ENCODE measurements around the gene SEMA4C.

The SEMA4C gene, protein sequence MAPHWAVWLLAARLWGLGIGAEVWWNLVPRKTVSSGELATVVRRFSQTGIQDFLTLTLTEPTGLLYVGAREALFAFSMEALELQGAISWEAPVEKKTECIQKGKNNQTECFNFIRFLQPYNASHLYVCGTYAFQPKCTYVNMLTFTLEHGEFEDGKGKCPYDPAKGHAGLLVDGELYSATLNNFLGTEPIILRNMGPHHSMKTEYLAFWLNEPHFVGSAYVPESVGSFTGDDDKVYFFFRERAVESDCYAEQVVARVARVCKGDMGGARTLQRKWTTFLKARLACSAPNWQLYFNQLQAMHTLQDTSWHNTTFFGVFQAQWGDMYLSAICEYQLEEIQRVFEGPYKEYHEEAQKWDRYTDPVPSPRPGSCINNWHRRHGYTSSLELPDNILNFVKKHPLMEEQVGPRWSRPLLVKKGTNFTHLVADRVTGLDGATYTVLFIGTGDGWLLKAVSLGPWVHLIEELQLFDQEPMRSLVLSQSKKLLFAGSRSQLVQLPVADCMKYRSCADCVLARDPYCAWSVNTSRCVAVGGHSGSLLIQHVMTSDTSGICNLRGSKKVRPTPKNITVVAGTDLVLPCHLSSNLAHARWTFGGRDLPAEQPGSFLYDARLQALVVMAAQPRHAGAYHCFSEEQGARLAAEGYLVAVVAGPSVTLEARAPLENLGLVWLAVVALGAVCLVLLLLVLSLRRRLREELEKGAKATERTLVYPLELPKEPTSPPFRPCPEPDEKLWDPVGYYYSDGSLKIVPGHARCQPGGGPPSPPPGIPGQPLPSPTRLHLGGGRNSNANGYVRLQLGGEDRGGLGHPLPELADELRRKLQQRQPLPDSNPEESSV

DNA sequence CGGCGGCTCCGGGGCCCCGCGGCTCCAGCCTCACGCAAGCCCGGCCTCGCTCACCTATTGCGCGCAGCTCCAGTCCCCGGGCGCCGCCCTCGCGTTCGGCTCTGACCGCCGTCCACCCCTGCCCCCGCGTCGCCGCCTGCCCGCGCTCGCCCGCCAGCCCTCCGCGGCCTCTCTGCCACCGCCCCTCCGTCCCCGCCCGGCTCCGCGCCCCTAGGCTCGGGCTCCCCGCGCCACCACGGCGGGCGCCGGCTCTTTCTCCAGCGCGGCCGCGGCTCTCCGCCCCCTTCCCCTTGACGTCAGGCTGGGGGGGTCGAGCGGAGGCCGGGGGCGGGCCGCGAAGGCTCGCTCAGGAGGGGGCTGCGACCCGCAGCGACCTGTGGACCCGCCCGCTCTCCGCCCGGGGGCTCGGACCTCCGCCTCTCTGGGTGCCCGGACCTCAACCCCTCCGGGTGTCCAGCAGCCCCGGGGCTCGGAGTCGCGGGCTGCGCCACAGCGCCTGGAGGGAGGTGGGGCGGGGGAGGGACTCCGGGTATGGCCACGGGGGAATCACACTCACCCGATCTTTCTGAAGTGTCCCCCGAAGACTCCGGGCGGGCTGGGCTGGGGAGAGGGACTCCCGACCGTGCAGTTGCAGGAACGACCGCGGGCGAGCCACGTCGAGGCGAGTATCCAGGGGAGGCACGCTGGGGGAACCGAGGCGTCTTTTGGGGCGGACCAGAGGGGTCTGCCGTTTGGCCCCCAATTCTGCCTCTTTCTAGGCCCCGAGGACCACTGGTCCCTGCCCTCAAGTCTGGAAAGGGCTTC is at the start of gene SEMA4C:
TSS of gene SEMA4C (minus strand) at position 259 of the 804 bp plus-strand sequence. CDS start 2,194 bp downstream, outside the sequence.
- peak; percentile 33 for DNase-seq

DNA sequence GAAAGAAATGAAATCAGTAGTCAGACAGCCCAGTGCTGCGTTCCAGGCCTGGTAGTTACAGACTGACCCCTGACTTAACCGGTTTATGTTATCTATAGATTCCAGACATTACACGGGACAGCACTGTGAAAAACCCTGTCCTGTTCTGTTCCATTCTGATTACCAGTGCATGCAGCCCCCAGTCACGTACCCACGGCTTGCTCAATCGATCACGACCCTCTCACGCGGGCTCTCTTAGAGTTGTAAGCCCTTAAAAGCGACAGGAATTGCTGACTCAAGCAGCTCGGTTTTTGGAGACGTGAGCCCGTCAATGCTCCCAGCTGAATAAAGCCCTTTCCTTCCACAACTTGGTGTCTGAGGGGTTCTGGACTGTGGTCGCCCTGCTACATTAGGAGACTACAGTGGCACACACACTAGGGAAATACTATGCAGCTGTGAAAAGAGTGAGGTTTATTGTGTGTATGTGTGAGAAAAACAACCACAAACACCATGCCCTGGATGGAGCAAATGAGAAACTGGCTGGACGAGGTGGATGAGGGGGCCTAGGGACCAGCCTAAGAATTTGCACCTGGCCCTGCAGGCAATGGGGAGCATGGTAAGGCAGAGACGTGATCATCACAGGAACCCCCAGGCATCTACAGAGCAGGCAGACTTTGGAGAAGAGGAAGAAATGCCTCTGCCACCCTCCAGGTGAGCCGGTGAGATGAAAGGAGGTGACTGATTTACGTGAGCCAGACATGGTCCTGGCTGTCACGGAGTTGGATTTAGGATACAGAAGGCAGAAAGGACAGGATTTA is 49.1 kb upstream of the SEMA4C start:
- DNase-seq, result no peak

DNA sequence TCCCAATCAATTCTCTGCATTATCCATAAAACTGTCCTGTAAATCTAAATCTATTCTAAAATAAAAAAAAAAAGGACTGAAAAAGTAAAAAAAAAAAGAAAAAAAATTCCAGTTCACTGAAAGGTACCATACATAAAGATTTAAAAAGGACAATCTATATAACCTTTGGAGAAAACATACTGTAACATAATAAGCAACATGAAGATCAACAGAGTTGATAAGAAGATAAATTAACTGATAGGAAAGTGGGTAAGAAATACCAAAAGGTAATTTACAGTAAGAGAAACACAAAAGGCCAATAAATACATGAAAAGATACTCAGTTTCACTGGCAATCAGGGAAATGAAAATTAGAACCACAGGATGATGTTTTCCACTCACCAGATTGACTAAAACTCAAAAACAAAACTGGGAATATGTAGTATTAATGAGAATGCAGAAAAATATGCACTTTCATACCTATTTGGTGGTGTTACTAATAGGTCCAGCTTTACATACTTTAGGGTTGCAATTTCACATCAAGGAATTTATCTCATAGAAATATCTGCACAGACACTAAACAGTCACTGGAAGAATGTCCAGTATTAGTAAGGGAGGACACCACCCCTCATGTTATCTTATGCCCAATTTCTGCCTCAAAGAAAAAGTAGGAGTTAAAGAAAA is 48.3 kb upstream of the SEMA4C start:
- no peak for DNase-seq

DNA sequence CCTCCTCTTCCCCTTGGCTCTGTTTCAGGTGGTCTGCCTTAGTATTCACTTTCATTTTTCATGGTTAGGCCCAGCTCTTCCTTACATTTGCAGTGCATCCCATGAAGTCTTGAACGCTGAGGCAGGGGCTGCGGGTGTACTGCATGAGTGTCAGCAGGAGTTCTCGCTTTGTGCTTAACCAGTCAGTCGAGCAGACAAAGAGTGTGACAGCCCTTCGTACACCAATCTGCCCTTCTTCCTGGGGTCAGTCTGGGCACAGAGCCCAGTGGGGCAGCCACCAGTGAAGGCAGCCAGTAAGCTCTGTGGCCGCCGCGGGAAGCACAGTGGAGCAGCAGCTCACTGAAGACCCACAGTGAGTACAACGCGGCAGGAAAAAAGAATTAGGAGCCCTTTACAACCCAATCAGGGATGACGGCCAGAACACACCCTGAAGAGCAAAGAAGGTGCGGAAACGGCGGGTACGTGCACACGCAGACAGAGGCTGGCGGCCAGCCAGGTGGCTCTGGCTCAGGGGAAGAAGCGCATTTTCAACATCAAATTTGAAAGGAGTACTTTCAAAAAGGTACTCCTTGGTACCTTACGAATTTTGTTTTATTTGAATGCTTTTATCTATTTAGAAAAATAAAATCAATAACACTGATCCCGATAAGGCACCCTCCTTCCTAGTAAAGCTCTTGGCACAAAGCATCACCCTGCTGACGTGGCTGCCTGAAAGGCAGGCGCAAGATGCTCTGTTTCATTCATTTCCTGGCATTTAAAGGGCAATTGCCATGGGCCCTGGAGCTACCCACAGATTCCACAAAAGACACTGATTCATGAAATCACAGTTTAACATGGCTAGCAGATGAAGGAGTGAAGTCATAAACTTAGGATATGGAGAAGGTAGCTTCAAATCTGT is 47.0 kb upstream of the SEMA4C start:
- no peak for DNase-seq

DNA sequence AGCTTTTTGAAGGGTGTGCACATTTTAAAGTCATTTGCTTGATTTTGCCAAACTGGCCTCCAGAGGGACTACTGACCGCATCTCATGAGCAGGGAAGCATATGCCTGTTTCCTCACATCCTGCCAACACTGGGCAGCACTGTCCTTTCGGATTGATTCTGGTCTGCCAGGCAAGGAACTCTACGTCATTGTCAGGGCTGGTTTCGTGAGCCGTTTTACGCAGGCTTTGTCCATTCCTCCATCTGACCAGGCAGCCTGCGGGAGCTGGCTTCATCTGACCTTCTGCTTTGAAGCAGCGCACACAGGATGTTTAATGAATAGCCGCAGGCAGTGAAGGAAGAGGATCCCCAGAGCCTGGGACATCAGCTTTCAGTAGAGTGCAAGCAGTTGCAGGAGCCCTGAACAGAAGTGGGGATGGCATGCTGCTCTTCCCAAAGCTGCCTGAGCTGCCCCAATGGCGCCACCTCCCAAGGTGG is 46.3 kb upstream of the SEMA4C start:
- no peak for DNase-seq

DNA sequence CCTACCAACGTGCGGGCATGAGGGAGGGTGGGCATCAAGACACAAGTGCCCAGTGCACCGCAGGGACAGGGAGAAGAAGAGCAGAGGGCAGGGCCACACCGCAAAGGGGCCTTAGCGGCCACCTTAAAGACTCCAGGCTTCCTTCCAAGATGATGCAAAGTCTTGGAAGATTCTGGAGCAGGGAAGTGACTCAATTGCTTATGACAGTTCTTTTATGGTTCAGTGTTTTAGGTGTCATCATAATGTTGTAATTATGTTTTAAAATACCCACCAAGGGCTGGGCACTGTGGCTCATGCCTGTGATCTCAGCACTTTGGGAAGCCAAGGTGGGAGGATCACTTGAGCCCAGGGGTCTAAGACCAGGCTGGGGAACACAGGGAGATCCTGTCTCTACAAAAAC is 44.5 kb upstream of the SEMA4C start:
- DNase-seq, result no peak

DNA sequence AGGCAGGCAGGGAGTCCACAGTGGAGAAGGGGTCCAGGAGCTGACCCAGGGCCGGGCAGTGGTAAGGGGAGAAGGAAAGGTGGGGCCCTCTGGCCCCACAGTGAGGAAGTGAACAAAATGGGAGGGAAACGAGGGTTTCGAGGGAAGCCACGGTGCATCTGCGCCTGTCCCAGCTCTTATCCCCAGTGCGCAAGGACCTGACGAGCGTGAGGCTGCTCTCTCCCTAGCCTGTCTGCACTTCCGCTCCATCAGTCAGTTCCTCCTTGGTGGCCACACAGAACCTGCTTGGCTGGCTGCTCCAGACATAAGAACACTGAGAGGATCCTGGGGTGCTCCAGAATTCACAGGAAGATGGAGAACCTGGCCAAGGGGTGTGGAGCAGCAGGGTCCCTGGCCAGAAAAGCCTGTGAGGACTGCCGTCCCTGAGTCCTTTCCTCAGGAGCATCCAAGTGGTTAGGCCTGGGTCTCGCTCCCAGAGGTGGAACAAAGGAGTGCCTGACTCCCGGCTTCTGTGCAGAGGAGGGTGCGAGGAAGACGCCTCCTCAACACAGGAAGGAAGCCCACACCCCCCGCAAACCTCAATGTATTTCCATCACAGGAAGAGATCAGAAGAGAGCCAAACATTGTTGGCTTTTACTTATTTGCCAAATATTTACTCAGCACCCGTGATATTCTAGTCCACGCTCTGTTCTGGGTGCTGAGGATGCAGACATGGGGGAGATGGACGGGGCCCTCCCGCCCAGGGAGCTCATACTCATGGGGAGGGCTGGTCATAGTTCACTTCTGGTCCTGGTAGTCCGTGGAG is 43.7 kb upstream of the SEMA4C start:
- peak; percentile 63 for DNase-seq

DNA sequence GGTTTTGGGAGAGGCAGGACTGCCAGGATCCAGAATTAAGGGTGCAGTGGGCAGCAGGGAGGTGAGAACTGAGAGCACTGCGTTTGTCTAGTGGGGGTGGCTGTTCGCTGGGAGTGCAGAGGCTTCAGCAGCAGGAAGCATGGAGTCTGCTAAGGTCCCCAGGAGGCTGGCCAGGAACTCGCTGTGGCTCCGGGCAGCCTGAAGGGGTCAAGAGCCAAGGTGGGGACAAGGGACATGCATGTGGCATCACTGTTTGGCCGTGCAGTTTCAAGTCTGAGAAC is 43.2 kb upstream of the SEMA4C start:
- DNase-seq, result no peak

DNA sequence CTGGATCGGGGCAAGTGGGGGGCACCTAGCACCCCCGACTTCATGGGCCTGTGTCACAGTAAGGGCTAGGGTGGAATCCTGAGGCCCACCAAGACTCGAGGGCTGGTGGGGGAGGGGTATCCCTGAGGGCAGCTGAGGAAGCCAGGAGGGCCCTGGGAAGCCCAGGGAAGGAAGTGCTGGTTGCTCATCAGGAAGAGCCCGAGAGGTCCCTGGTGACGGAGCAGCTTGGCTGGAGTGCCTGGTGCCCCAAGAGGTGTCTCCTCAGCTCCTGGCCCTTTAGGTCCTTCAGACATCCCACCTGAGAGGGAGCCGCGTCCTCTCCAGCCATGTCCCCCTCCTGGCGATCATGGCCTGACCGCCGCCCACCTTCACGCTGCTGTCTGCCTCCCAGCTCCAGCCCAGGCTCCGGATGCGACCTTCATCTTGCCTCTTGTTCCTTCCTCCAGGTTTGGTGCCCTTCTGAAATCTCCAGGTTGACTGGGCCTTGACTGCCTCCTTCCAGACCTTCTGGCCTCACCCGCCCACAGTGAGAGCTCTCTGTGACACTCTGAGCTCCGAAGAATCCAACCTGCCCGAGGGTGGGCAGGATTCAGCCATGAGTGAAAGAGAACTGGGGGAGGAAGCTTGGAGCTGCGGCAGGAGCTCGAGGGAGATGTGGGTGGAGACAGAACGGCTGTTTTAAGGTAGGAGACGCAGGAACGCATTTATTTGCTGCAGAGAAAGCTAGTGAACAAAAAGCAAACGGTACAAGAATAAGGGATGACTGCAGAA is 42.7 kb upstream of the SEMA4C start:
- no peak for DNase-seq

DNA sequence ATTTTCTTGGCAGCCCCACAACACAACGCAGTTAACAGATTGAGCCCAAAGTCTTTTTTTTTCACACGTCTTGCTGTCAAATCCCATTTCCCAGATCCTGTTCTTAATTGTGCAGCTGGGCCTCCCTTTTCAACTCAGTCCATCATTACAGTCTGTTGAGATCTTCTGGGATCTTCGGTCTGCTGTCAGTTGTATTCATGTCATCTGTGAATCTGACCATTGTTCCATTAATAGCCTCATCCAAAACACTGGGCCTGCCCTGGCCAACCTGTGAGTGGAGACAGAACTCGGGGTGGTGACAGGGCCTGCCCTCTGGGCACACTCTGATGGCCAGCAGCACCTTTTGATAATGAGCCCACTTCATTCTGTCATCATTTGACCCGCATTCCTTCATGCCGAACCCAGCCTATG is 39.7 kb upstream of the SEMA4C start:
- no peak for DNase-seq

DNA sequence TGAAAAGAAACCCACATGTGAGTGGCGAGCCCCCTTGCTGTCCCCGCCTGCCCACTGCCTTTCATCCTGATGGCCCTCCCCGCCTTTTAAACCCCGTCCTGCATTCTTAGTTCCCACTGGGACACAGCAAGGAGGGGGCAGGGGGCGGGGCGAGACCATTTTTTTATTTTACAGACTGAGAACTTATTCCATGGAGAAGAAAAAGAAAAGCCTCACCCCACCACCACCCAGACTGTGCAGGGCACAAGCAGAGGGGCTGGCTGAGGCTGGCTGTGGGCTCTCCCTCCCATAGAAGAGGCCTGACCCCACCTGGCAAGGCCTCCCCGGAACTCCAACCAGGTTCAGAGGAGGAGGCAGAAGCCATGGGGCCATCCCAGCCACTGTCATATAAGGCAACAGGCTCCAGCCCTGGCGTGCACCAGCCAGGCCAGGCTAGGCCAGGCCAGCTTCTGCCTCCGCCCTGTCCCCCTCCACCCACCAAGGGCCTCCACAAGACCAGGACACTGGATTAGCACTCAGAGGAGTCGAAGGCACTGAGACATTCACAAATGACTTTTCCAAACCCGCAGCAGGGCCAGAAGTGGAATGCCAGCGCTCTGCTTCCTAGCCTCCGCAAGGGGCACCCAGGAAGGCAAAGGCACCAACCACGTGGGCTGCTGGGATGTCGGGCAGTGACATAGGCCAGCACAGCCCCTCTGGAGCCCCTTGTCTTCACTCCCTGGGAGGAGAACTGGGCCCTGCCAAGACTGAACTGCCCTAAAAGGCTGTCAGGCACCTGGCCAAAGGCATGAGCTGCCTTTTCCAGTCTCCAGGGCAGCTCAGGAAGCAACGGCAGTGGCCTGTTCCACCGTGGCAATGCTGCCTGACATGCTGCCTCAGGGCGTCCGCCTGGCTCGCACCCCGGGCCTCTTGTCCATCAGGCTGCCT is 37.5 kb upstream of the SEMA4C start:
- no peak for DNase-seq

DNA sequence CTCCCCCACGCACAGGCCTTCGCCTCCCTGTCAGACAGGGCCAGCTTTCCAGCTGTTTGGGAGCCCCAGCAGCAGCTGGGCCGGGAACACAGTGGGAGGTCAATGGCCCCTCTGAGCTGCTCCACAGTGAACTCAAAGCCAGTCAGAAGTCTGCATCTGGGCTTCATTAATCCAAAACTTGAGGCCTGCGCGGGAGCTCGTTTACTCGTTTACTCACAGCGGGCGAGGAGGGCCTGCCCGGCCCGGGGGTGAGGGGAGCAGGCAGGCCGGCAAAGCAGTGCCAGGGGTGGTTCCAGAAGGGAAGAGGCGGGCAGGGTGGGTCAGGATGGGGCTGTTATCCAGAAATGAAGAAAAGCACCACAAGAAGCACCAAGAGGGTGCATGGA is 36.8 kb upstream of the SEMA4C start:
- no peak for DNase-seq

DNA sequence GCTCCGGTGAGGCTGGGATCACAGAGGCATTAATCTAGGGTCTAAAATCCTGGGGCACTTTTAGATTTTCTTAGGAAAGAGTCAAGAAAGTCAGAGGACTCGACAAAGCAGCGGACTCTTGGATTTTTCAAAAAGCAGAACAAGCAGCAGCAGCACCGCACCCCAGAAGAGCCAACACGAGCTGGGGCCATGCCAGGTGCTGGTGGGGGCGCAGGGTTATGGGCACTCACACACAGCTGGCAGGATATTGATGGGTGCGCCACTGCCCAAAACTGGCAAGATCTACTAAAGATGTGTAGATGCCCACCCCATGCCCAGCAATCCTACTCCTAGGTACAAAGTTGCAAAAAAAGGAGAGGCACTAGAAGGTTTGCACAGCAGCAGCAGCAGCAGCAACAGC is 33.9 kb upstream of the SEMA4C start:
- no peak for DNase-seq

DNA sequence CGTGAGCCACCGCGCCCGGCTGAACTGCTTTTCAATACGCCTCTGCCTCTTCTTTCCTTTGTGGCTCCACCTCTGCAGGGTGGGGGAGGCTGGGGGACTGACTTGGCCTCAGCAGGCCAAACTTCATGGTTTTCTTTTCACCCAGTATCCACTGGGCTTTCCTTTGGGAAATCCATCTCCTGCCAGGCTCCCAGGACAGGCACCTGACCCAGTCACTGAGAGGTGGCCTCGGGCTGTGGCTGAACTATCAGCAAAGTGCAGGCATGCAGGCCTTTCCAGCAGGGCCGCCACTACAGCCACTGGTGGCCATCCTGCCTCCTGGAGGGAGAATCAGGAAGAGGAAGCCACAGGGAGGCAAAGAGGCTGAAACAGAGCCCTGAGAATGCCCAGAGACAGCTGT is 33.4 kb upstream of the SEMA4C start:
- no peak for DNase-seq

DNA sequence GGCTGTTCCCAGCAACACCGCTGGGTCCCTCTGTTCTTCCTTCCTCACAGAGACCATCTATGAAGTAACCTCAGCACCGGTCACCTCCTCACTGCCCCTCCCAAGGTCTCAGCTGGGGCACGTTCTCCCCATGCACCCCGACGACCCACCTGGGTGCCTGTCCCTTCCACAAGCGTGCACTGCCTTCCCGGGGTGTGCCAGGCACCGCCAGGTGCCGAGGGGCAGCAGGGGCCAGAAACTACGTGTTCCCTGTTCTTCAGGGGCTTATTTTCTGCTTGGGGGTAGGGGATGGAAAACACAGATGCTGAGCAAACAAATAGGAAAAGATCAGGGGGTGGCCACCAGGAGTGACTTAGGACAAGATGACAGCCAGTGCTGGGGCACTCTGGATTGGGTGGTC is 30.4 kb upstream of the SEMA4C start:
- no peak for DNase-seq

DNA sequence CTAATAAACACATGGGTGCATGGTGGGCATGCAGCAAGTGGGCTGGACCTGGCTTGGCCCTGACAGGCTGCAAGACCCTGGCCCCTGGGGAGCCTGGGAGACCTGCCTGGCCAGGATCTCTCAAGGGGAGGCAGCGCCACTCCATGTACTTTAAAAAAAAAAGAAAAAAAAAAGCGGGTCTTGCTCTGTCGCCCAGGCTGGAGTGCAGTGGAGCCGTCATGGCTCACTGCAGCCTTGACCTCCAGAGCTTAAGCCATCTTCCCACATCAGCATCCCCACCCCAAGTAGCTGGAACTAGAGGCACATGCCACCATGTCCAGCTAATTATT is 29.5 kb upstream of the SEMA4C start:
- DNase-seq, result no peak

DNA sequence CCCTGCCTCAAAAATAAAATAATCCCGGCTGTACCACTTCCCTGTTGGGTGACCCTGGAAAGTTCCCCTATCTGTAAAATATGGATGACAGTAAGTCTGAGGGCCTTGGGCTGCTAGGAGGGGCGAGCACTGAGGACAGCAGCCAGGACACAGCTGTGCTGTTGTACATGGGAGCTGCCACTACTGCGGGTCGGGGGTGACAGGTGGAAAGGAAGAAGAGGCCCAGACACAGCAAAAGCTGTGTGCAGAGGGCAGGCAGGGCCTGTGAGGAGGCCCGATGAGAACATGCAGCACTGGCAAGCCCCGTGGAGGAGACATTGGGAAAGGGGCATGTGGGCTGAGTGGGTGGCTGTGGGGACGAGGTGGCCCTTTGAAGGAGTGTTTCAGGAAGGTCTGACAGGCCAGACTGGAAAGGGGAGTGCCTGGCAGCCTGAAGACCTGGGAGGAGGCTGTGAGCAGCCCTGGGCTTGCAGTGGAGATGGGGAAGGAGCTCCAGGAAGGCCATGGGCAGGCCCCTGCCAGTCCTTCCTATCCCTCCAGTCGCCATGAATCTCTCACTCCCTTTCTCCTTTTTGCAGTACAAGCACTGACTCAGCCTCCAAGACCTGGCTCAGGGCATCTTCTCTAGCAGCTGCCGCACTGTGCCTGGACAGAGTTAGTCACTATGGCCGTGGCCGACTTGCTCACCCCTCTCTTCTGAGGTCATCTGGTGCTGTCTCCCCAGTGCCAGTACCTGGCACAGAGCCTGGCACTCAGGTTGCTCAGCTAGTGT is 28.9 kb upstream of the SEMA4C start:
- no peak for DNase-seq

DNA sequence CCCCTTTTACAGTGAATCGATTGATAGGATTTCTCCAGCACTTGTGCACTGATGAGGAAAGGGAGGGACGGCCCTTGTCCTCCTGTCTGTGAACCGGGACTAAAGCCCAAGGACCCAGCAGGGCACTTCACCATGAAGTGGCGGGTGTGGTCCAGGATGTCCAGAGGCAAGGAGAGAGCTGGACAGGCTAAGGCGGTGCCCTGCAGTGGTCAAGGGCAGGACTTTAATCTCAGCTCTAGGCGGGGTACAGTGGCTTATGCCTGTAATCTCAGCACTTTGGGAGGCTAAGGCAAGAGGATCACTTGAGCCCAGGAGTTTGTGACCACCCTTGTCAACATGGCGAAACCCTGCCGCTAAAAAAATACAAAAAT is 28.2 kb upstream of the SEMA4C start:
- DNase-seq, result no peak
